Fibroblast of lung (primary cell): ENCODE data around the gene OR7D2. TPM values are rescaled to one million over a fixed set of nuclear protein-coding genes. Genes with fewer than 3 reads are reported as not detected.
"Not testable (repeated sequence)": the region's sequence is repeated elsewhere in the genome, so short reads cannot be mapped to it uniquely, and the experiment has no call there.

Experiments used
- DNase-seq, 2 donors: peaks; one replicate each; pipeline versions ENCODE4 v3.0.0 to v3.0.0-alpha.2; 2010; ENCODE audit warnings: low read depth in 2 of 2
- H2AFZ ChIP-seq: 2 replicates; pipeline ENCODE4 v1.5.1; 2012; ENCODE audit warnings: low read length, control low read depth, inconsistent platforms
- H3K27ac ChIP-seq: 2 replicates; pipeline ENCODE4 v1.5.1; 2011; ENCODE audit warnings: low read length, control low read depth; ENCODE audit not compliant: insufficient read depth
- H3K27me3 ChIP-seq: 2 replicates; pipeline ENCODE4 v1.5.1; 2011; ENCODE audit warnings: mild to moderate bottlenecking, low read length; ENCODE audit not compliant: control insufficient read depth, insufficient read depth
- H3K36me3 ChIP-seq: 2 replicates; pipeline ENCODE4 v1.5.1; 2011; ENCODE audit warnings: low read length; ENCODE audit not compliant: control insufficient read depth, insufficient read depth
- H3K4me1 ChIP-seq: 2 replicates; pipeline ENCODE4 v1.5.1; 2011; ENCODE audit warnings: low read length; ENCODE audit not compliant: control insufficient read depth, insufficient read depth; ENCODE audit errors: extremely low read depth
- H3K4me2 ChIP-seq: 2 replicates; pipeline ENCODE4 v1.5.1; 2011; ENCODE audit warnings: low read length, control low read depth; ENCODE audit not compliant: insufficient read depth; ENCODE audit errors: extremely low read depth
- H3K4me3 ChIP-seq, 4 experiments: fragments of 200-600 bp in 1 of 4; sonication (generic) in 1 of 4; replicated peaks in 1 of 4; 2 replicates each; pipeline ENCODE4 v1.5.1; 2011 to 2016; ENCODE audit warnings: low read length in 4 of 4, low read depth in 3 of 4, mild to moderate bottlenecking in 3 of 4, control low read depth in 2 of 4, inconsistent platforms in 1 of 4, mixed read lengths in 1 of 4; ENCODE audit not compliant: insufficient read depth in 1 of 4; ENCODE audit errors: control extremely low read depth in 1 of 4
- H3K79me2 ChIP-seq: 2 replicates; pipeline ENCODE4 v1.5.1; 2012; ENCODE audit warnings: mild to moderate bottlenecking, low read length, inconsistent platforms; ENCODE audit not compliant: control insufficient read depth, insufficient read depth
- H3K9ac ChIP-seq: 2 replicates; pipeline ENCODE4 v1.5.1; 2011; ENCODE audit warnings: mild to moderate bottlenecking, low read length, control low read depth; ENCODE audit not compliant: insufficient read depth
- H3K9me3 ChIP-seq: 2 replicates; pipeline ENCODE4 v1.5.1; 2012; ENCODE audit warnings: low read depth, low read length; ENCODE audit not compliant: control insufficient read depth, insufficient read depth
- H4K20me1 ChIP-seq: 2 replicates; pipeline ENCODE4 v1.5.1; 2011; ENCODE audit warnings: low read length; ENCODE audit not compliant: control insufficient read depth, insufficient read depth; ENCODE audit errors: extremely low read depth
- CTCF ChIP-seq, 2 donors: IDR thresholded peaks in 1 of 2; conservative IDR thresholded peaks in 1 of 2; 1 replicate in 1 of 2; 2 replicates in 1 of 2; pipeline ENCODE4 v1.5.1; 2011 to 2012; ENCODE audit warnings: low read length in 2 of 2, control low read depth in 1 of 2, inconsistent platforms in 1 of 2, low read depth in 1 of 2, mild to moderate bottlenecking in 1 of 2
- EZH2 ChIP-seq: IDR thresholded peaks from 2 replicates; pipeline ENCODE4 v1.5.1; 2012; ENCODE audit warnings: low read length, control low read depth, mild to moderate bottlenecking; ENCODE audit errors: missing control alignments
- polyA plus RNA-seq, 2 donors: library from polyadenylated mRNA; depleted of rRNA in 1 of 2; stranded (reverse) in 1 of 2; unstranded in 1 of 2; fragments of >200 nt; gene quantifications; 2 replicates each; pipeline ENCODE4 v1.2.1, GENCODE V29; 2011 to 2012; ENCODE audit warnings: missing spikeins in 1 of 2
- total RNA-seq: library from RNA; depleted of rRNA; stranded (reverse); fragments of >200 nt; gene quantifications from 2 replicates; pipeline ENCODE4 v1.2.1, GENCODE V29; 2014

The OR7D2 gene
- total and polyA plus RNA-seq, 2 donors (not counting 1 experiment from before 2014, with no cell fraction given) = 0.17 TPM; not detected in 1

GRCh38 chr19:9189535-9189934 is 10.8 kb downstream of the OR7D2 start:
- no peaks in the 10 kb centered on the region for H3K36me3 ChIP-seq
- no peaks in the 10 kb centered on the region for H3K79me2 ChIP-seq
- H3K27ac ChIP-seq = no peak overlapping the region
- no peak overlapping the region for H3K9ac ChIP-seq
- H3K9me3 ChIP-seq = no peaks in the 10 kb centered on the region
- H3K27me3 ChIP-seq = no peaks in the 10 kb centered on the region
- no peak overlapping the region for H3K4me3 ChIP-seq
- no peak overlapping the region for H3K4me2 ChIP-seq
- TF ChIP-seq EZH2 = no peak
- no peak for TF ChIP-seq CTCF (conservative IDR thresholded peaks at IDR 0.05 in 1 of 2, IDR thresholded peaks at IDR 0.05 in 1 of 2; ENCODE audit: low read depth in 1 of 2, low read length in 2 of 2)
- no peaks in the 10 kb centered on the region for H4K20me1 ChIP-seq
- no peaks in the 10 kb centered on the region for H3K4me1 ChIP-seq
- no peak overlapping the region for H2AFZ ChIP-seq
- DNase-seq = no peak

GRCh38 chr19:9198044-9198443 is 19.3 kb downstream of the OR7D2 start:
- H3K27me3 ChIP-seq, H3K4me3 ChIP-seq, H3K36me3 ChIP-seq, H2AFZ ChIP-seq, DNase-seq, H3K9me3 ChIP-seq, H4K20me1 ChIP-seq, H3K9ac ChIP-seq, H3K4me1 ChIP-seq, H3K27ac ChIP-seq, H3K4me2 ChIP-seq, H3K79me2 ChIP-seq: not testable (repeated sequence)

- Histone ChIP-seq H3K27me3 (no peaks in the 10 kb centered on the region), H4K20me1 (no peaks in the 10 kb centered on the region), H3K27ac (no peak overlapping the region), H3K4me1 (no peaks in the 10 kb centered on the region), H3K9me3 (no peaks in the 10 kb centered on the region), H3K4me2 (peak overlapping the region; percentile 40), H3K36me3 (no peaks in the 10 kb centered on the region), H3K4me3 (peak overlapping the region; percentile 6 to 54 (median 31)), H2AFZ (peak overlapping the region; percentile 78), H3K79me2 (no peaks in the 10 kb centered on the region), H3K9ac (no peak overlapping the region)
- TF ChIP-seq CTCF (conservative IDR thresholded peaks at IDR 0.05 in 1 of 2, IDR thresholded peaks at IDR 0.05 in 1 of 2; ENCODE audit: low read depth in 1 of 2, low read length in 2 of 2) (peak; percentile 89 to 90), EZH2 (no peak)
- DNase-seq = peak; percentile 39 to 66
Measured at GRCh38 chr19:9205501-9206113, 26.8 kb downstream of the OR7D2 start.
